Activated CD4-positive, alpha-beta T cell treated with anti-CD3 and anti-CD28 coated beads, Interleukin-2, Interleukin-6, amounts not matched to agents 100 ng/mL and 50 ng/mL, durations not matched to agents 16 hours and 8 hours (primary cell): Measurements from ENCODE around the gene USPL1.
"Not testable (repeated sequence)": the region's sequence is repeated elsewhere in the genome, so short reads cannot be mapped to it uniquely, and the experiment has no call there.

Source experiments
- DNase-seq: peaks from one replicate; pipeline ENCODE4 v3.0.0-alpha.2; 2020

USPL1 gene

DNA sequence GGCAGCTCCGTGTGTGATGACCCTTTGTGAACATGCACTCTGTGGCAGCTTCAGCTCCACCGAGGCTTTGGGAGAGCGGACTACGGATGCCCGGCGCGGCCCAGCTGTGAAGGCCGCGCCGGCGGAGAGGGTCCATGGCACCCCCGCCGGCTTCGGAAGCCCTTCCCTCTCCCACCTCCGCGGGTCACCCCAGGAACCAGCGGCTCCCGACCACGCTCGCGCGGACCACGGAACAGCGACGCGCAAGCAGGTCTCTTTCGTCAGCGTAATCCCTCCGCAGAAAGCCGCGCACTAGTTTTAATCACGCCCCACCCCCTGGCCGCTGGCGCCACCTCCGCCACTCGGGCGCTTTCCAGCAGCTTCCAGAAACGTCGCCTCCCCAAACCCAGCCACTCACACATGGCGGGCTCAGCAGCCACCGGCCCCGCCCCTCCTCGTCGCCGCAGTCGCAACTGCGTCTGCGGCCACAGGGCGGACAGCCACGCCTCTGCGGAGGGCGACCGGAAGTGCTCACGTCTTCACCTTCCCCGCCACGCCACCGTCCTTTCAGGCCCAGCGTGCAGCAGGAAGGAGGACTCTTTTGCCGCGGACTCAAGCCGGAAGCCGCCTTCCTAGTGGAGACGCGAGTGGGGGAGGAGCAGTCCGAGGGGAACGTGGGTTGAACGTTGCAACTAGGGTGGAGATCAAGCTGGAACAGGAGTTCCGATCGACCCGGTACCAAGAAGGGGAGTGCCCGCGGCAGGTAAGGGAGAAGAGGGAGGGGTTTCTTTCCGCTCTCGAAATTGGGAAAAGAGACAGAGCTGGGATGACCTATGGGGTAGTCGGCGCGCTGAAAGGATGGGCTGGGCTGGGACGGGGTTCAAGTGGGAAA, at the start of gene USPL1:
USPL1 (plus strand) TSS at position 606 of the 871 bp plus-strand sequence. CDS start 3,221 bp downstream, outside the sequence.
- DNase-seq, result peak; percentile 98

DNA sequence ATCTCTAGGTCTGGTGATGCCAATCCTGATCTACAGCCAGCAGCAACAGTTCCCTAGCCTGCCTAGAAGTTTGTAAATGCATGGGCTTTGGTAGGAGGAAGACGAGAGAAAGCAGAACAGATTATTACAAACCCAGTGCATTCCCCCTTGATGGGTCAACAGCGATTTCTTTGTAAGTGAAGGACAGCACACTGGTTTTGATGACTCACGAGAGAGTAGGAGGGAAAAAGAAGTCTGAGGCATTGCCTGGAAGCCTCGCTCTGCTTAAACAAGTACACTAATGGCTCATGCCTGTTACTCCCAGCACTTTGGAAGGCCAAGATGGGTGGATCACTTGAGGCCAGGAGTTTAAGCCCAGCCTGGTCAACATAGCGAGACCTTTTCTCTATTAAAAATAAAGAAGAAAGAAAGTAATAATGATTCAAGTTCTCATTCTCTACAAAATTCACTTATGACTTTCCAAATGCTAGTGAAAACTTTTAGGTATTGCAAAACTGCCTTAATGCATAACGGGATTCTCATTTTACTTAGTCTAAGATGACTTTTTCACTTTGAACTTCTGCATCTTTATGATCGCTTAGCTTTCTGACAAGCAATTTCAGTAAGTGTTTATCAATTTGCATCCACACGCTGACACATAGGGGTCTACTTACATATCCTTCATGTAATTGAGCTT, 47.7 kb upstream of the USPL1 start:
- DNase-seq, result no peak

DNA sequence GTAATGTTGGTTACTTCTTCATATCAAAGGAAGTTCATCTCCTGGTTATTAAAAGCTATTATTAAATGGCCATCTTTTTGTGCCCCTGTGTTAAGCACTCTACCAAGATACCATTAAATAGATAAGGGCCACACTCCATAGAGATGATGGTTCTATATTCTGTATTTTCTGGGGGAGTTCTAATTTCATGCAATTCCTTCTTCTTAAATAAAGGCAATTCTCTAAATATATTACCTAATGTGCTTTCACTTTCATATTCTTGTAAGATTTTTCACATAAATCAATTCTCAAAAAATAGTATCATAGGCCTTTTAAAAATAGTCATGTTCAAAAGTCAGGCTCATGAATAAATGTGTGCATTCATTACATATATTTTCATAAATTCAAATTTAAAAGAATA, 47.0 kb upstream of the USPL1 start:
- no peak for DNase-seq

DNA sequence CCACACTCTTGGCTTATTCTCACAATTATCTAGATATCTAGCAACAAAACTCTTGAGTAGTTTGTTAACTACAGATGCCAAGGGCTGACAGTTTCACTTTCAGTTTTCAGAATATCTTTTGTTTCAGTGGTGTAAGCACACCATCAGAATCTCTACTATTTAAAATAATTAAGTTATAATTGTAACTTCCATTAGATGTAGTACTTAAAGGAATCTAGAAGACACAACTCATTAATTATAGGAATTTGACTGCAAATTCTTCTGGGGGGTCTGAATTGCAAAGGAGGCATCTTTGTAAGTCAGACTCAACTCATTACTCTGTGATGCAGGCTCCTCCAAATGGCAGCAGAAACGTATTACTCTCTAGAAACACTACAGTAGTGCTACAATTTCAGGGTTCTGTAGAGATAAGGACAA, 44.9 kb upstream of the USPL1 start:
- peak; percentile 54 for DNase-seq

DNA sequence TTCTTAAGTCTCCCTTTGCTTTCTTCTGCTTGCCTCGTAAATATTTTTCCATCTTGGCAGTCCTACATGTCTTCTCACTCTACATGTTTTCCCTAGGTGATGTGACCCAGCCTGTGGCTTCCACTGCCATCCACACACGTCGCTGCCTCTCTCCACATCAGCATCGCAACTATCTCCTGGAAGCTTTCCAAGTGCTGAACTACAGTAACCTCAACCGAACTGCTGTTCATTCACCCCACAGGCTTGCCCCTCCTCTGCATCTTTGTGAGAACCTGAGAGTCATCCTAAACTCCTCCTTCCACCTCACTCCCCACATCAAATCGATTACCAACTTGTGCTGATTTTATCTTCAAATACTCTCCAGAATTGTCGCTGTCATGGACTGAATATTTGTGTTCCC, 41.2 kb upstream of the USPL1 start:
- DNase-seq, result peak; percentile 26

DNA sequence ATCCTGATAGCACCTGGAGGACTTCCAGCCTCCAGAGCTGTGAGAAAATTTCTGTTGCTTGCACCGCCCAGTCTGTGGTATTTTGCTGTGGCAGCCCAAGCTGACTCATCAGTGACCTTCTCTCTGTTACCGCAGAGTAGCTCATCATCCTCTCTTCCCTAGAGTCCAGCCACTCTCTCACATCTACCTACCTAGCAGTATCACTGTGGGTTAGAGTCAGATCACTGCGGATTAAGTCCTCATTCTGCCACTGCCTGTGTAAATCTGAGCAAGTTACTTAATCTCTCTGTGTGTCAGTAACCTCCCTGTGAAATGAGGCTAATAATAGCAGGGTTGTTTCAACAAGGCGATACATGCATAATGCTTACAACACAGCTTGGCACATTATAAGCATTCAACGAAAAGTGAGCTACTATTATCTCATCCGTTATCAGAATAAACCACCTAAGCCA, 40.3 kb upstream of the USPL1 start:
- DNase-seq, result peak; percentile 76

DNA sequence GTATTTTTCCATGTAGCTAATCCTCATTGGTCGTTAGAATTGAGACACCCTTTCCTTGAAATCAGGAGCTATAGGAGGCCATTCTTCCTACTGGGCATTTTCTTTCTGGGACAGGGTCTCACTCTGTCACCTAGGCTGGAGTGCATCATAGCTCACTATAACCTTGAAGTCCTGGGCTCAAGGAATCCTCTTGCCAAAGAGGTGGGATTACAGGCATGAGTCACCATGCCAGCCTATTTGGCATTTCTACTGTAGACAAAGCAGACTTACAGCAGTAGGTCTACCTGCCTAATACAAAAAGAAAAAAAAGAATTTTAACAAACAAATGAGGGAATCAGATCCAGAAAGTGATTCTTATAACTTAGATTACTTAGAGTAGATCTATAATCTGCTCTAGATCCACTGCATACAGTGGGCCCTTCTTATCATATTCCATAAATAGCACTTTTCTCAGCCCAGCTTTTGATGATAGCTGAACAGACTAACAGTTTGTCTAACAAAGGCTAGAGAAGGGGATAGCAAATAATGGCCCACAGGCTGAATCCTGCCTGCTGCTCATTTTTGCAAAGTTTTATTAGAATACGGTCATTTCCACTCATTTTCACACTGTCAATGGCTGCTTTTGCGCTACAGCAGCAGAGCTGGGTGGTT, 36.7 kb upstream of the USPL1 start:
- DNase-seq, result no peak

DNA sequence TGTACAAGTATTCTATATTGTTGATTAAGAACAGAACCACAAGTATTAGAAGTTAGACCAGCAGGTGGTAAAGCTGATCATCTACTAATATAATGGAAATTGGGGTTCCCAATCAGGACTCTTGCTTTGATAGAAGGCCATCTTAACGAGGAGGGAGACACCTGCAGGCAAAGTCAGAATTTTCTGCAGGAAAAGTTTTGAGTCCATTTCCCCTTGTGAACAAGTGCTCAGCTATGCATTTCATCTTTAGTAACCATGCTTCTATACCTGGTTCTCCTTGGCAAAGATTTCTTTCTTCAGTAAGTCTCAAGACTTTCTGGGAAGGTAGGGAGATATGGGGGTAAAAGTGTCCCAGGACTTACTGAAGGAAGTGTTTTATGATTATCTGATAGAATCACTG, 36.1 kb upstream of the USPL1 start:
- DNase-seq, result peak; percentile 26

DNA sequence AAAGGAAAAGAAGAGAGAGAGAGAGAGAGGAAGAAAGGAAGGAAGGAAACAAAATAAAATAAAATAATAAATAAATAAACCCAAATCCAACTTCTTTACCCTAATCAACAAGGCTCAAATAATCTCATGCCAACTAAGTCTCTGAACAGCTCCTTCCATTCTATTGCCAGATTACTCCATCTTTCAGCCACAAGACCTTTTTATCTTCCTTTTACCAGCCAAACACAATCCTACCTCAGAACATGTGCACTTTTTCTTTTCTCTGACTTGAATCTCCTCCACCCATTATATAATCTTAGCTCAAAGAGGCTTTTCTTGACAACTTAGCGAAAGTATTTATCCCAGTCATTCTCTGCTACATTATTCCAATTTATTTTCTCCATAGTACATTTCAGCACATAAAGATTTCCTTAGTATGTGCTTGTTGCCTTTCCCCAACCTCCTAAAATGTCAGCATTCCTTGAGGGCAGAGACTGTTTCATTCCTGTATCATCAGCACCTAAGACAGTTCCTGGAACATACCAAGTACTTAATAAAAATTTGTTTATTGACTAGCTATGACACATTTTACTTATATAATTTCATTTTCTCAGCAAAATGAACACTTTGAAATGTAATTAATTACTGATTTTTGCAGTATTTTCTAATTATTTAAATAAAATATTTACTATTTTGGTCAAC, 33.5 kb upstream of the USPL1 start:
- no peak for DNase-seq

DNA sequence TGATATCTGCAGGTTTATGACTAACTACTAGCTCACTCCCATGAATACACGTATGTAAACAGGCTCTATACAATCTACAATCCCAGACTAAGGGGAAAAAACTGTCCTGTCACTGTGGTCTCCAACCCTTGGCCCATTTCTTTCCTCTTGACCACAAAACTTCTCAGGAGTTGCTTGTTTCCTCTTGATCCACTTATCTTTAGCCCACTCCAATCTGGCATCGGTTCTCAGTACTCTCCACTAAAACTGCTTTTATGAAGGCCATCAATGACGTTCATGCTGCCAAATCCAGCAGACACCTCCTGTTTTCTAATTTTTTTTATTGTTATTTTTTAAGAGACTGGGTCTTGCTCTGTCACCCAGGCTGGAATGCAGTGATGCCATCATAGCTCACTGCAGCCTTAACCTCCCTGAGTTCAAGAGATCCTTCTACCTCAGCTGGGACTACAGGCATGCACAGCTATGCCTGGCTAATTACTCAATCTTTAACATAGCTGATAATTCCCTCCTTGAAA, 31.9 kb upstream of the USPL1 start:
- no peak for DNase-seq

DNA sequence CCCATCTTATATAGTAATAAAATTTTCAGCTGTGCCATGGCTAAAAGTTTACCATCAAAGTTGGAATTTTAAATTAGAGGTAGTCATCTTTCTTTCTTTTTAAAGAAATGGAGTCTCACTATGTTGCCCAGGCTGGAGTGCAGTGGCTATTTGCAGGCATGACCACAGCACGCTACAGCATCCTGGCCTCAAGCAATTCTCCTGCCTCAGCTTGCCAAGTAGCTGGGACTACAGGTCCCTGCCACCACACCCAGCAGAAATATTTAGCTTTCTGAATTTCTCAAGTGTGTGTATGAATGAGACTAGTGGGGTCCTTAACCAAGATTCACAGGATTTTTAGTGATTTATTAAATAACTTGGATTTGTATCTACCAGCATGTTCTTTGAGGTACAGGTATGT, 30.5 kb upstream of the USPL1 start:
- no peak for DNase-seq

DNA sequence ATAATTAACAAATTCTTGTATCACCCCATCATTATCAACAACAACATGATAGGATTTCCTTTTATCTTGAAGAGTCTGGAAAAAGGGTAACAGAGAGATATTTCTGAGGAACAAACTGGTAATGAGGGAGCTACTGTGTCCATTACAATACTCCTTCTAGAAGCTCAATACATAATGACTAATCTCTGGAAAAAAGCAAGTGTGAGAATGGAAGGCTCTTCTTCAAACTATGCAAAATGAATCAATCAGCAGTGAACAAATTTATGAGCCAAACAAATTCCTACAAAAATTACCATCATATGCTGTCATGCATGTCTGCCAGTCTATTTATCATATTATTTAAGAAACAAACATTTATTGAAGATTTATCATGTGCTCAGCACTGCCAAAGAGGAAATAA, 30.0 kb upstream of the USPL1 start:
- DNase-seq, result no peak

DNA sequence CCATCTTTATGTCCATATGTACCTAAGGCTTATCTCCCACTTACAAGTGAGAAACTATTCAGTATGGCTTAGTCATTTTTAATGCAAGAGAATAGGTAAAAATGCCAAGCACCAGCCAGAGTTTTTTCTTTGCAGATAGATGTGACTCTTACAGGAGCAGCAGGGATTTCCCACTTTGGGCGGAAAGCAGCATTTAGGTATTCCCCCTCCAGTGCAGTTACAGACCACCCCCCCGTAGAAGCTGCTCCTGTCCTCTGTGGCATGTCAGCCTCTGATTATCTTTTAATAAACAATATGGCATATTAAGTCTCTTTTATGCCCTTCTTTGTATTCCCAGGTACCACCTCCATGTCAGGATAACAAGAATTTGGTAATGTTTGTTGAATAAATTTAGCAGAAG, 24.7 kb upstream of the USPL1 start:
- no peak for DNase-seq

DNA sequence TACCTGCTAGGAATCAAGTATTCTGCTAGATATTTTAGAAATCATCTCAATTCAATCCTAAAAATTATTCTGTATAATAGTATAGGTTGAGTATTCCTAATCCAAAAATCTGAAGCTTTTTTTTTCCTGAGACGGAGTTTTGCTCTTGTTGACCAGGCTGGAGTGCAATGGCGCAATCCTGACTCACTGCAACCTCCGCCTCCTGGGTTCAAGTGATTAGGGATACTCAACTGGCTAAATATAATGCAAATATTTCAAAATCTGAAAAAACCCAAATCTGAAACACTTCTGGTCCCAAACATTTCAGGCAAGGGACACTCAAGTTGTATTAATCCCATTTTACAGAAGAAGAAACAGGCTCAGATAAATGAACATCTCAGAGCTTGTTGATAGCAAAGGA, 17.2 kb upstream of the USPL1 start:
- DNase-seq, result no peak

DNA sequence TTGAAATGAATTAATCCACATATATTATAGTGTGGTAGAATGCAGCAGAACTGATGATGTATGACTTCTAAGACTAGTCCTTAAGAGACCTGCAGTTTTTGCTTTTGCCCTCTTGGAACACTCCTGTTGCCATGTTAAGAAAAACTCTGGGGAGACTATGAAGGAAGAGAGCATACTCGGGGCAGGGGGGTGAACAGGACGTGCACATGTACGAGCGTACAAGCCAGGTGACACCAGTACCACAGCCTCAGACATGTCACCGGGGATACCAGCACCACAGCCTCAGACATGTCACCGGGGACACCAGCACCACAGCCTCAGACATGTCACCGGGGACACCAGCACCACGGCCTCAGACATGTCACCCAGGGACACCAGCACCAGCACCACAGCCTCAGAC, 15.9 kb upstream of the USPL1 start:
- no peak for DNase-seq

DNA sequence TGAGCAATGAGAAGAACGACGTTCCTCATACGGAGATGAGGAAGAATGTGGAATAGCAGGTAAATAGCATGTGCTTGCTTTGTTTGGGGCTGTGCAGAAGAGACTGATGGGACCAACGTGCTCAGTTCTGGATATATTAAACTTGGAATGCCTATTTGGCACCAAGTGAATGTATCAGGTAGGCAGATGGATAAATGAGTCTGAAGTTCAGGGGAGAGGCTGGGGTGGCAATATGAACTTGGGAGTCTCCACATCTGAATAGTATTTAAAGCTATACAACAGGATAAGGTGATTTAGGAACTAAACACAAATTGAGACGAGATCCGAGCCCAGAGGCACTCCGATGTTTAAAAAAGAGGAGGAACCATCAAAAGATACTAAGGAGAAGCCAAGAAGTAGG, 12.7 kb upstream of the USPL1 start:
- no peak for DNase-seq

DNA sequence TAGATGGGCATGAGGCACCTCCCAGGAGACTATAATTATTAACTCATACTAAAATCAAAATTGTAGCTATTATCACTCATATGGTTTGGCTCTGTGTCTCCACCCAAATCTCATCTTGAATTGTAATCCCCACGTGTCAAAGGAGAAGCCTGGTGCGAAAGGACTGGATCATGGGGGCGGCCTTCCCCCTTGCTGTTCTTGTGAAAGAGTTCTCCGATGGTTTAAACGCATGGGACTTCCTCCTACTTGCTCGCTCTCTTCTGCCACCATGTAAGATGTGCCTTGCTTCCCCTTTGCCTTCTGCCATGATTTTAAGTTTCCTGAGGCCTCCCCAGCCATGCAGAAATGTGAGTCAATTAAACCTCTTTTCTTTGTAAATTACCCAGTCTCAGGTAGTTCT, 10.5 kb upstream of the USPL1 start:
- DNase-seq, result not testable (repeated sequence)

DNA sequence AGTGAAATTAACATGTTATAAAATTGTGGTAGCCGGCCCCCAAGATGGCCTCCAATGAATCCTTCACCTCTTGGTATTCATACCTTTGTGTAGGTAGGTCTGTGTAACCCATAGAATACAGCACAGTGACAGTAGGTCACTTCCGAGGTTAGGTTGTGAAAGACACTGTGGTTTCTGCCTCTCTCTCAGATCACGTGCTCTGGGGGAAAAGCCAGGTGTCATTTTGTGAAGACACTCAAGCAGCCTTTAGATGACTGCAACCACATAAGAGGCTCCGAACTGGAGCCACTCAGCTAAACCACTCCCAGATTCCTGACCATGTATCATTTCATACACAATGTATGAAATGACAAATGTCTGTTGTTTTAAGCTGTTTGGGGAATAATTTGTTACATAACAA, 9.8 kb upstream of the USPL1 start:
- DNase-seq, result peak; percentile 81

DNA sequence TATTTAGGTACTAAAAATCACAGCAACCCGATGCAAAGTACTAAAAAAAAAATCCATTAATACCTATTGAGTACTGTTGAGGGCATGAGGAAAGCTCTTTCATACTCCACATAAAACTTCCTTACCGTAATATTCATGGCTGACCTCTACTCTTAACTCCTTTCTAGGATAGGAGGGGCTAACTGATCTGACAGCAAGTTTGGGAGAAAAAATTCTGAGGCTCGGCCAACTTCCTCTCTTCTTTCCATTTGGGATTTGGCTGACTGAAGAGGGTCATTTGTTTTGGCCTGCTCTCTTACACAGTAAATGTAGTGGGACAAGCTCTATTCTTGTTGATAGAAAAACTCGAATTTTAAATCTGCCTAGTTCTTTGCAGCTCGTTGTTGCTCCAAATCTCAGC, 9.4 kb upstream of the USPL1 start:
- DNase-seq, result no peak

DNA sequence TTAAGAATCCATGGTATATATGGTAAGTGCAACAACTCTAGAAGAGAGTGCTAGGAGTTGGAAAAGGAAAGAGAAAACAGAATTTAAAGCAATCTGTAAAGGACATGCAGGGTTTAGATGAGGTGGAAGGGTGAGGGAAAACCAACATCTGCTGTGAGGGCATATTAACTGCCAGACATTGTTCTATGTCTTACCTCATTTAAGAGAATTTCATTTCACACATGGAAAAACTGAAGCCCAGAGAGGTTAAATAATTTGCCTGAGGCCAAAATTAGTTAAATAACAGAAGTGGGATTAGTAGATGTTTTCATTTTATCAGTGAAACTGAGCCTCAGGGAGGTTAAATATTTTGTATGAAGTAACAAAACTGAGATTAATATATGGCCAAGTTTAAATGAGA, 7.4 kb upstream of the USPL1 start:
- no peak for DNase-seq

DNA sequence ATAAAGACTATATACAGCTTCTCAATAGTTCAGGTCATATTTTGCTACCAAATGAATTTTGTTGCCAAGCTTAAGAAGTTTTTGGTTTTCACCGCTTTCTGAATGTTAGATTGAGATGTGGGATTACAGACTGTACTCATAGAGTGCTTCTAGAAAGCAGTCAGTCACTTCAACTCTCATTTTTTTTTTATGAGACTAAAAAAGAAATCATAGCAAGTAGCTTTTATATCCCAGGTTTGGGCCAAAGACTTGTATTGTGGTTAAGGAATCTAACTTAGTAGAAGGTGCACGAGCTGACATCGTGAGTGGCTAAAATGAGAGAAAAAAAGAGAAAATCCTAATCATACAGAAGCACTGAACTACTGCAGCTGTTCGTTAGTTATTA, 2.2 kb upstream of the USPL1 start:
- no peak for DNase-seq

DNA sequence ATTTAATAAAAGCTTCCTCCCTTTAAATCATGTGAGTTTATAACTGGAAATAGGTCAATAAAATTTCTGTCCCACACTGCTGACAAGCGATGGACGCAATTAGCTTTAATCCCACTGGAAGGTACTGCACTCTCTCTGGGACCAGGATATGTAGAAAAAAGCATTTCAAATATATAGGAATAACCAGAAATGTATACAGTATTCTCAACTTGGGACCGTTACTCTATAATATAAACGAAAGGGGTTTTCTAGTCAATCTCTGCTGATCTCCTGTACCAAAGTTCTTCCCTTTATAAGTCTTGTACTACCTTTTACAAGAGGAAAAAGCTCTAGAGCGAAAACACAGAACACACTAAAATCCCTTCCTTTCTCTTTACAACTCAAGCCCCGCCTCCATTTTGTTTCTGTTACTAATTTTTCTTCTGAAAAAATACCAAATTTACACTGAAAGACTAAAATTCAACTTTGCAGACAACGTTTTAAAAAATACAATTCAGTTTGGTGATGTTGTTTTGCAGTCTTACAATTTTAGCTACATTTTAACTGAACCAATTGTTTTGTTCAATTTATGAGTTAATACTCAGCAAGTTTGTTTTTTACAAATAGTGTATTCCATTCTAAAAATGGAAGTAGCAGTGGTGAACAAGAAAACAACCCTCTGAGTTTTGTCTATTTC, 1.7 kb upstream of the USPL1 start:
- peak; percentile 35 for DNase-seq
